Adipocyte (in vitro differentiated cells): ENCODE measurements around the gene TGM5.
"Not testable (repeated sequence)": the region's sequence is repeated elsewhere in the genome, so short reads cannot be mapped to it uniquely, and the experiment has no call there.

Source experiments
- DNase-seq: peaks from one replicate; pipeline ENCODE4 v3.0.0-alpha.2; 2015; ENCODE audit warnings: low read depth
- H3K27me3 ChIP-seq: replicated peaks from 2 replicates; pipeline ENCODE4 v1.7.0; 2013; ENCODE audit warnings: mild to moderate bottlenecking, low read length, moderate library complexity; ENCODE audit not compliant: control insufficient read depth, insufficient read depth
- H3K36me3 ChIP-seq: 2 replicates; pipeline ENCODE4 v1.7.0; 2013; ENCODE audit warnings: low read length, mild to moderate bottlenecking, moderate library complexity; ENCODE audit not compliant: control insufficient read depth, insufficient read depth, severe bottlenecking
- H3K4me1 ChIP-seq: 2 replicates; pipeline ENCODE4 v1.7.0; 2013; ENCODE audit warnings: mild to moderate bottlenecking, low read length, moderate library complexity; ENCODE audit not compliant: control insufficient read depth, insufficient read depth
- H3K4me3 ChIP-seq: 2 replicates; pipeline ENCODE4 v1.7.0; 2013; ENCODE audit warnings: mild to moderate bottlenecking, low read length, moderate library complexity
- H3K9ac ChIP-seq: 2 replicates; pipeline ENCODE4 v1.7.0; 2013; ENCODE audit warnings: mild to moderate bottlenecking, low read length, moderate library complexity
- H3K9me3 ChIP-seq: 2 replicates; pipeline ENCODE4 v1.7.0; 2013; ENCODE audit warnings: mild to moderate bottlenecking, low read length, moderate library complexity; ENCODE audit not compliant: control insufficient read depth

The TGM5 gene, protein sequence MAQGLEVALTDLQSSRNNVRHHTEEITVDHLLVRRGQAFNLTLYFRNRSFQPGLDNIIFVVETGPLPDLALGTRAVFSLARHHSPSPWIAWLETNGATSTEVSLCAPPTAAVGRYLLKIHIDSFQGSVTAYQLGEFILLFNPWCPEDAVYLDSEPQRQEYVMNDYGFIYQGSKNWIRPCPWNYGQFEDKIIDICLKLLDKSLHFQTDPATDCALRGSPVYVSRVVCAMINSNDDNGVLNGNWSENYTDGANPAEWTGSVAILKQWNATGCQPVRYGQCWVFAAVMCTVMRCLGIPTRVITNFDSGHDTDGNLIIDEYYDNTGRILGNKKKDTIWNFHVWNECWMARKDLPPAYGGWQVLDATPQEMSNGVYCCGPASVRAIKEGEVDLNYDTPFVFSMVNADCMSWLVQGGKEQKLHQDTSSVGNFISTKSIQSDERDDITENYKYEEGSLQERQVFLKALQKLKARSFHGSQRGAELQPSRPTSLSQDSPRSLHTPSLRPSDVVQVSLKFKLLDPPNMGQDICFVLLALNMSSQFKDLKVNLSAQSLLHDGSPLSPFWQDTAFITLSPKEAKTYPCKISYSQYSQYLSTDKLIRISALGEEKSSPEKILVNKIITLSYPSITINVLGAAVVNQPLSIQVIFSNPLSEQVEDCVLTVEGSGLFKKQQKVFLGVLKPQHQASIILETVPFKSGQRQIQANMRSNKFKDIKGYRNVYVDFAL

DNA sequence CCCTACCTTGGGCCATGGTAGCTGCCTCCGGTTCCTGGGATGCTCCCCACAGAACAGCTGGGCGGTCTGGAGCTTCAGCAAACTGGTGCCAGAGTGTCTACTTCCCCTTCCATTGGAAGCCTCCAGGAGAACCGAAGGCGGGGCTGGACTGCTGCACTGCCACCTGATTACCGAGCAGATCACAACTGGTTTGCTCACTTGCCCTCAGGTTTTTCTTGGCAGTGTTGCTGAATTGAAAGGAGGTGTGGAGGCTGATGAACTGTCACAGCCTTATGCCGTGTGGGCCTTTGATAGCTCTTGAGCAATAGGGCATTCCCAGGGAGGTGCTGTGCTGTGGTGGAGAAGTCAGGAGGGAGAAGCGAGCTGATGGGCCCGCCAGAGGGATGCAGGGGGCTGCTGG, at the start of gene TGM5:
TSS of gene TGM5 (minus strand) at position 95 of the 400 bp plus-strand sequence. CDS start at position 16, 79 bp downstream.
- Histone ChIP-seq H3K9ac (no peak within 1 kb of the TSS), H3K9me3 (no peaks in the 10 kb centered on the region), H3K27me3 (peaks cover 59% of the 10 kb centered on the region), H3K4me3 (no peak within 1 kb of the TSS), H3K36me3 (no peaks in the 10 kb centered on the region), H3K4me1 (no peaks in the 10 kb centered on the region)
- no peak for DNase-seq

DNA sequence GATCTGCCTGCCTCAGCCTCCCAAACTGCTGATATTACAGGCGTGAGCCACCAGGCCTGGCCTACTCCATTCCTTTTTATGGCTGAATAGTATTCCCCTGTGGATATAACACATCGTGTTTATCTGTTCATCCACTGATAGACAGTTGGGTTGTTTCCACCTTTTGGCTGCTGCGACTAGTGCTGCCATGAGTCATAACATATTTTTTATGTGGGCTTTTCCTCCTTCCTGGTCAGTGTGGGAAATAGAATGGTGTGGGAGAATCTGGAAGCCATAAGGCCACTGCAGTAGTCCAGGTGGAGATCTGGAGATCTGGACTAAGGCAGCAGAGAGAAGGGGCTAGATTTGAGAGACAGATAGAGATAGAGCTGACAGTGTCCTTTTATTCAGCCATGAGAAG, 47.4 kb upstream of the TGM5 start:
- Histone ChIP-seq H3K36me3 (no peaks in the 10 kb centered on the region), H3K27me3 (peaks cover 26% of the 10 kb centered on the region), H3K4me1 (no peaks in the 10 kb centered on the region), H3K4me3 (no peak overlapping the region), H3K9me3 (no peaks in the 10 kb centered on the region), H3K9ac (no peak overlapping the region)
- no peak for DNase-seq

DNA sequence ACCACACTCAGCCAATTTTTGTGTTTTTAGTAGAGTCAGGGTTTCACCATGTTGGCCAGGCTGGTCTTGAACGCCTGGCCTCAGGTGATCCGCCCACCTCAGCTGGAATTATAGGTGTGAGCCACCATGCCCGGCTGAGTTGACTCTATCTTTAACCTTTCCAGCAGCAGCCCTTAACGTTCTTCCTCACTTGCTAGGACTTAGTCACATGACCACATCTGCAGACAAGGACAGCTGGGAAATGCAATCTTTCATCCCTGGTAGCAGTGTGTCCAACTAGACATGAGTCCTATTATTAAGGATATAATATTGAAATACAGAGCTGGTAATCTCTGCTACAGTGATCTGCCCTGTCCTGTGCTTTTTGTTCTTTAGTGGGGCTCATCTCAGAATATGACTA, 45.6 kb upstream of the TGM5 start:
- Histone ChIP-seq H3K4me3 (no peak overlapping the region), H3K9ac (no peak overlapping the region), H3K4me1 (no peaks in the 10 kb centered on the region), H3K9me3 (no peaks in the 10 kb centered on the region), H3K36me3 (no peaks in the 10 kb centered on the region), H3K27me3 (peaks cover 37% of the 10 kb centered on the region)
- no peak for DNase-seq

DNA sequence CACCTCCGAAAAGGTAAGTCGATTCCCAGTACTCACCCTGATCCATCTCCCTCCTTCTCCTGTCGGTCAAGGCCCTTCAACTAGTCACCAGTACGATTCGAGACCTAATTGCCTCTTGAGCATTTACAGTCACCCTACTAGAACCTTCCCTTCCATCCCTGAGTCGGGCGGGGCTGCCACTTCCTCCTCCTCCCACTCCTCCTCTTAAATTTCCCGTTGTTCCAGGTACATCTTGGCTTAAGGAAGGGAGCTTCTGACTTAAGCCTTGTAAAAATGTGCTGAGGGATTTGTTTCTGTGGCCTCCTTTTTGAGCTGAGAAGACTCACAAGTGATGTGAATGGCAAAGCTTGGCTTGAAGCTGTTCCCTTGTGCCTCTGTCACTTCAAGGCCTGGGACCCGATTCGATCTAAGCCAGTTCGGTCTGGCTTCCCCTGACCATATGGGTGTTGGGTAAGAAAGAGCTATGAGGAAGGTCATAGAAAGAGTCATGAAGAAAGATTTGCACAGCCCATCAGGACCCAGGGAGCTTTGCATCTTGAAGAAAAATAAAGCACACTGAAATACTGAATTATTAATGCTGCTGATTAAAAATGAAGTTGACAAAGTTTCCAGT, 35.6 kb upstream of the TGM5 start, which contains the start of gene TGM7:
TSS of gene TGM7 (minus strand) at position 51 of the 613 bp plus-strand sequence.
- no peak within 1 kb of the TSS for H3K4me3 ChIP-seq
- no peaks in the 10 kb centered on the region for H3K36me3 ChIP-seq
- peaks cover 36% of the 10 kb centered on the region for H3K27me3 ChIP-seq
- H3K9me3 ChIP-seq, result no peaks in the 10 kb centered on the region
- no peaks in the 10 kb centered on the region for H3K4me1 ChIP-seq
- H3K9ac ChIP-seq, result no peak within 1 kb of the TSS
- no peak for DNase-seq

DNA sequence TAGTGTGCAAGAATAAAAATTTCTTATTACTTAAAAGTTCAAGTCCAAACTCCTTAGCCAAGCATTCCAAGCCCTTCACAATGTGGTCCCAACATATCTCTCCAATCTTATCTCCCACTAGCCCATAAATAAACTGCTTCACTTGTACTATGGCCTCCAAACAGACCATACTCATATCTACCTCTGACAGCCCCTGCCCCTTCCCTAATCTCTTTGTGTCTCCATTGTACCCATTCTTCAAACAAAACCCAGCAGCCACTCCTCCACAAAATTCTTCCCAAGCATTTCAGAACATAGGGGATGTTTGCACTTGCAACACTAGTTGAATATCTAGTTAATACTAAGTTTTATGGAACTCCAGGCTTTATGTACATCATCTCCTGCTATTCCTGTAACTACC, 33.2 kb upstream of the TGM5 start:
- no peak for DNase-seq
- H3K9me3 ChIP-seq, result no peaks in the 10 kb centered on the region
- H3K9ac ChIP-seq, result no peak overlapping the region
- no peaks in the 10 kb centered on the region for H3K36me3 ChIP-seq
- H3K27me3 ChIP-seq, result peaks cover 29% of the 10 kb centered on the region
- no peak overlapping the region for H3K4me3 ChIP-seq
- no peaks in the 10 kb centered on the region for H3K4me1 ChIP-seq

DNA sequence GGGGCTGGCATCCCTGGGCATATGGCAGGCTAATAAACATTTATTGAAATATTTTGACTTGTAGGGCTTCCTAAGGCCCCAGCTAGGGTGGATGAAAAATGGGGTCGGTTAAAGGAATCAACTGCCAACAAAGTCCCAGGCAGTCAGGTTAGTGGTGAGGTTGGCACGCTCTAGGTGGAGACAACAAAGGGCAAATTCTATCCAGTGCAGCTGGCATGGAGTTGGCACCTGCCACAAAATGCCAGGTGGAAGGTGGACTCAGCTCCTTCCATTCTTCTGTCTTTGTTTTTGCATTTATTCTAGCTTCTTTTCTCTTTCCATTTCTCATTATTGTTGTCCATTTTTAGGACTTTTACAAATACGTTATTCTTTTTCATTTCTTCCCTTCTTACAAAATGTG, 32.7 kb upstream of the TGM5 start:
- Histone ChIP-seq H3K9ac (no peak overlapping the region), H3K4me1 (no peaks in the 10 kb centered on the region), H3K27me3 (peaks cover 29% of the 10 kb centered on the region), H3K9me3 (no peaks in the 10 kb centered on the region), H3K4me3 (no peak overlapping the region), H3K36me3 (no peaks in the 10 kb centered on the region)
- no peak for DNase-seq

DNA sequence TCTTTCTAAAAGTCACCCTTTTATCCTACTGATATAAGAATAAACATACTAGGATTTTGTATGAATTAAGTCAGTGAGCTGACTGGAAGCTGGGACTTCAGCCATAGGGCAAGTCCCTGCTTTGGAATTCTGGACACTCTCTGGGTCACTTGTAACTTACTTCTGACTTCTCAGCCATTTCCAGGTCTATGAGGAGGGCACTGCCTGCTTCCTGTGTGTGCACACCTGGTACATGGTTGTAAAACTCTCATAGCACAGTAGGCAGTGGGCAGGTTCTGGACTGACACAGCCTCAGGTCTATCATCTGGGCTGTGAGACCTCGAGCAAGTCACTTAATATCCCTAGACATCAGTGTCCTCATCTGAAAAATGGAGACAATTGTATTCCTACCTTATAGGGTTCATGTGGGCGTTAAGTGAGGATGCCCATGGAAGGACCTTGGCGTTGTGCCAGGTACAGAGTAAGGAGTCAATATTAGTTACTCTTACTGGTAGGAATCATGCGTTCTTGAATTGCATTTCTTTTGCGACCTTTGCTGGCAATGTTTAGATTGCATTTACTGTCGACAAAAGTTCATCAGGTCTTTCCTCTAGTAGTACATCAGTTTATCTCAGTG, 27.5 kb upstream of the TGM5 start:
- Histone ChIP-seq H3K4me3 (no peak overlapping the region), H3K9ac (no peak overlapping the region), H3K9me3 (no peaks in the 10 kb centered on the region), H3K27me3 (peaks cover 19% of the 10 kb centered on the region), H3K4me1 (peaks cover 9% of the 10 kb centered on the region), H3K36me3 (no peaks in the 10 kb centered on the region)
- no peak for DNase-seq

DNA sequence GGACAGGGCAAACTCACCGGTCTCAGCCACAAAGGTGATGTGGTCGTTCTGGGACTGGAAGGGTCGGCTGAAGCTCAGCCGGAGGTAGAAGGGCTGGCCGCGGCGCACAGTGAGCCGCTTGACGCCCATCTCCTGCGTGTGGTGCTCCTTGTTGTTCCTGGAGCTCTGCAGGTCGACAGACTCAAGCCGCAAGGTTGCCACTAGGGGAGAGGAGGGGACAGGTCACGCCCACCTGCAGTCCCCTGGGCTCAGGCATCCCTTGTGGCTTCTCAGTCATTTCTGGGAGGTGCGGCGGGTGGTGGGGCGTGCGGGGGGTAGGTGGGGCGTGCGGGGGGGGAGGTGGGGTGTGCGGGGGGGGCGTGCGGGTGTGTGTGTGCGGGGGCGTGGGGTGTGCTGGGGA, 26.7 kb upstream of the TGM5 start:
- H3K9ac ChIP-seq, result no peak overlapping the region
- no peaks in the 10 kb centered on the region for H3K9me3 ChIP-seq
- peaks cover 19% of the 10 kb centered on the region for H3K27me3 ChIP-seq
- DNase-seq, result no peak
- no peak overlapping the region for H3K4me3 ChIP-seq
- H3K4me1 ChIP-seq, result peaks cover 9% of the 10 kb centered on the region
- no peaks in the 10 kb centered on the region for H3K36me3 ChIP-seq

DNA sequence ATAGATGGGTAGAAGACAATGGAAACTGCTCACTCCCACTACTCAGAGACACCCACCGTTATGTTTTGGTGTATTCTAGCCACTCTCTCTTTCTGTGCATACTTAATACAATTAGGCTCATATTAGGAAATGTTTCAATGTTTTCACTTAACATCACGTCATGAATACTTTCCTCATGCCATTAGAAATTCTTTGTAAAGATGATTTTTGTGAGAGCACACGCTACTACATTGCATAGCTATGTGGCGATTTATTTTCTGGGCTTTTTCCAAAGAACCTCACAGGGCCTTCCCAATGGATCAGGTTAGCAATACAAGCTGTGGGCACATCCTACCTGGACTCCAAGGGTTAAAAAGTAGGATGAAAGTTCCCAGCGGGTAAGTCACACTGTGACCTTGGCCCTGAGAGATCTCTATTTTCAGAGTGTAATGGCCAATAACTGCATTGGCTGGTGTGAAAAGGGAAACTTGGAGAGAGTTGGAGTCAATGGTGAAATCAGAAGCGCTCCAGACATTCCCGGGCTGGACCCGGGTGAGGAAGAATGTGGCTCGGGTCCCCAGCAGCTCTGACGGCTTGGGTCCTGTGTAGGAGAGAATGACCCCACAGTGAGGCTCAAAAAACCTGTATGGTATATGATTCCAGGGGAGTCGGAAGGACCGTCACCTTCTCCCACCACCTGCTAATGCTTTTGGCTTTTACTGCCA, 25.8 kb upstream of the TGM5 start:
- H3K9ac ChIP-seq, result no peak overlapping the region
- H3K27me3 ChIP-seq, result peaks cover 23% of the 10 kb centered on the region
- H3K9me3 ChIP-seq, result no peaks in the 10 kb centered on the region
- peak overlapping the region; percentile 4 for H3K4me3 ChIP-seq
- H3K4me1 ChIP-seq, result peaks cover 9% of the 10 kb centered on the region
- DNase-seq, result peak; percentile 23
- H3K36me3 ChIP-seq, result no peaks in the 10 kb centered on the region

DNA sequence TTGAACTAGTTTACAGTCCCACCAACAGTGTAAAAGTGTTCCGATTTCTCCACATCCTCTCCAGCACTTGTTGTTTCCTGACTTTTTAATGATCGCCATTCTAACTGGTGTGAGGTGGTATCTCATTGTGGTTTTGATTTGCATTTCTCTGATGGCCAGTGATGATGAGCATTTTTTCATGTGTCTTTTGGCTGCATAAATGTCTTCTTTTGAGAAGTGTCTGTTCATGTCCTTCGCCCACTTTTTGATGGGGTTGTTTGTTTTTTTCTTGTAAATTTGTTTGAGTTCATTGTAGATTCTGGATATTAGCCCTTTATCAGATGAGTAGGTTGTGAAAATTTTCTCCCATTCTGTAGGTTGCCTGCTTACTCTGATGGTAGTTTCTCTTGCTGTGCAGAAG, 22.9 kb upstream of the TGM5 start:
- DNase-seq, H3K4me3 ChIP-seq: not testable (repeated sequence)

More for the DNA sequence above, 22.9 kb upstream of the TGM5 start:
- H3K36me3 ChIP-seq, H3K4me1 ChIP-seq, H3K9me3 ChIP-seq, H3K9ac ChIP-seq: not testable (repeated sequence)
- H3K27me3 ChIP-seq, result peaks cover 34% of the 10 kb centered on the region
